DND-41 (cell line): Measurements from ENCODE around the gene MARK4.

Experiments used
- EZH2 ChIP-seq: IDR thresholded peaks from 3 replicates; pipeline ENCODE4 v1.6.1; 2012; ENCODE audit warnings: borderline replicate concordance, low read depth, mild to moderate bottlenecking, moderate library complexity, low read length, inconsistent platforms; ENCODE audit not compliant: severe bottlenecking
- TF ChIP-seq, protein P1 (sequence below): IDR thresholded peaks from 2 replicates; pipeline ENCODE4 v1.5.1; 2012; ENCODE audit warnings: borderline replicate concordance, low read length, moderate library complexity, mild to moderate bottlenecking; ENCODE audit not compliant: poor library complexity, severe bottlenecking; ENCODE audit errors: extremely low read depth

DNA sequence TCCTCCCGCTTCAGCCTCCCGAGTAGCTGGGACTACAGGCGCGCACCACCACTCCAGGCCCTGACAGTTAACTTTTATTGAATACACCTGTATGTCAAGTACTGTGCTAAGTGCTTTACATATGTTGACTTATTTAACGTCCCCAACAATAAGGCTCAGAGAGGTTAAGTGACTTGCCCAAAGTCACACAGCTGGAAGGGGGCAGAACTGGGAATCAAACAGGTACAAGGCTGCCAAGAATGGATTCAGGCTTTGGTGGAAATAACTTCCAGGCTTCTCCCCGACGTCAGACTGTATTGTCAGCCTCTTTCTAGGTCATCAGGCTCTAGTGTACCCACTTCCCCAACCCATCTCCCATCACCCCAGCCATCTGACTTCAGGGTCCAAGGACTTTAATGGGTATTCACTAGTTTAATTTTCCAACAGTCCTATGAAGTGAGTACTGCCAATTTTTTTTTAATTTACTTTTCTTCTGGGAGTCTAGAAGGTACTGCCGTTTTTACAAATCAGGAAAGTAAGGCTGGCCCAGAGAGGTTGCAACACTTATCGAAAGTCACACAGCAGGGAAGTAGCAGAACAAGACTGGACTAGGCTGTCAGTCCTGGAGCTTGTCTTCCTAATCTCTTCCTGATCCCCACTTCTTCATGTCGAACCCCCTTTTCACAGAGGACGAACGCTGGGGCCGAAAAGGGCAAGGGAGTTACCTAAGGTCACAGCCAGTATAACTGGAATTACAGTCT is 76.5 kb downstream of the MARK4 start:
- TF ChIP-seq, protein P1, sequence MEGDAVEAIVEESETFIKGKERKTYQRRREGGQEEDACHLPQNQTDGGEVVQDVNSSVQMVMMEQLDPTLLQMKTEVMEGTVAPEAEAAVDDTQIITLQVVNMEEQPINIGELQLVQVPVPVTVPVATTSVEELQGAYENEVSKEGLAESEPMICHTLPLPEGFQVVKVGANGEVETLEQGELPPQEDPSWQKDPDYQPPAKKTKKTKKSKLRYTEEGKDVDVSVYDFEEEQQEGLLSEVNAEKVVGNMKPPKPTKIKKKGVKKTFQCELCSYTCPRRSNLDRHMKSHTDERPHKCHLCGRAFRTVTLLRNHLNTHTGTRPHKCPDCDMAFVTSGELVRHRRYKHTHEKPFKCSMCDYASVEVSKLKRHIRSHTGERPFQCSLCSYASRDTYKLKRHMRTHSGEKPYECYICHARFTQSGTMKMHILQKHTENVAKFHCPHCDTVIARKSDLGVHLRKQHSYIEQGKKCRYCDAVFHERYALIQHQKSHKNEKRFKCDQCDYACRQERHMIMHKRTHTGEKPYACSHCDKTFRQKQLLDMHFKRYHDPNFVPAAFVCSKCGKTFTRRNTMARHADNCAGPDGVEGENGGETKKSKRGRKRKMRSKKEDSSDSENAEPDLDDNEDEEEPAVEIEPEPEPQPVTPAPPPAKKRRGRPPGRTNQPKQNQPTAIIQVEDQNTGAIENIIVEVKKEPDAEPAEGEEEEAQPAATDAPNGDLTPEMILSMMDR = no peak
- no peak for TF ChIP-seq EZH2
